WI38 (cell line): ENCODE measurements around the gene ARMH1.

Experiments
- H3K4me3 ChIP-seq: 2 replicates; pipeline ENCODE4 v1.5.1; 2011; ENCODE audit warnings: low read depth, mild to moderate bottlenecking, control low read depth, low read length
- TF ChIP-seq, protein P1 (sequence below): IDR thresholded peaks from 2 replicates; pipeline ENCODE4 v1.5.1; 2012; ENCODE audit warnings: low read depth, mild to moderate bottlenecking, control low read depth, low read length

The ARMH1 gene

GRCh38 chr1:44719318-44719717, 44.8 kb downstream of the ARMH1 start:
- TF ChIP-seq, protein P1, sequence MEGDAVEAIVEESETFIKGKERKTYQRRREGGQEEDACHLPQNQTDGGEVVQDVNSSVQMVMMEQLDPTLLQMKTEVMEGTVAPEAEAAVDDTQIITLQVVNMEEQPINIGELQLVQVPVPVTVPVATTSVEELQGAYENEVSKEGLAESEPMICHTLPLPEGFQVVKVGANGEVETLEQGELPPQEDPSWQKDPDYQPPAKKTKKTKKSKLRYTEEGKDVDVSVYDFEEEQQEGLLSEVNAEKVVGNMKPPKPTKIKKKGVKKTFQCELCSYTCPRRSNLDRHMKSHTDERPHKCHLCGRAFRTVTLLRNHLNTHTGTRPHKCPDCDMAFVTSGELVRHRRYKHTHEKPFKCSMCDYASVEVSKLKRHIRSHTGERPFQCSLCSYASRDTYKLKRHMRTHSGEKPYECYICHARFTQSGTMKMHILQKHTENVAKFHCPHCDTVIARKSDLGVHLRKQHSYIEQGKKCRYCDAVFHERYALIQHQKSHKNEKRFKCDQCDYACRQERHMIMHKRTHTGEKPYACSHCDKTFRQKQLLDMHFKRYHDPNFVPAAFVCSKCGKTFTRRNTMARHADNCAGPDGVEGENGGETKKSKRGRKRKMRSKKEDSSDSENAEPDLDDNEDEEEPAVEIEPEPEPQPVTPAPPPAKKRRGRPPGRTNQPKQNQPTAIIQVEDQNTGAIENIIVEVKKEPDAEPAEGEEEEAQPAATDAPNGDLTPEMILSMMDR, result no peak
- H3K4me3 ChIP-seq, result no peak overlapping the region

DNA sequence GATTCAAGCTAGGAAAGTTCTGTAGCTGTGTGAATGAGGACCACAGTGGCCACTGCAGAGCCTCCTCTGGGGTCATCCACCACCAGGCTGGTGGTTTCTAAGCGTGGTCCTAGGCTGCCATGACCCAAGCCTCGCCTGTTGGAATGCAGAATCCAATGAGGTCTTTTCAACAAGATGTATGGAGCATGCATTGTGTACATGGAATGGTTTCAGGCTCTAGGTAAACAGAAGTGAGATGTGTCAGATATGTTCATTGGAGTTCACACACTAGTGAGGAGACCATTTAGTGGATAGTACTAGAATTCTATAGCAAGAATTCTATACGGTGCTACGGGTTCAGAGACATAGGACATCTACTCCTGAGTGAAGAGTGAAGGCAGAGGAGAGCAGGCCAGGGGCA, 45.8 kb downstream of the ARMH1 start:
- H3K4me3 ChIP-seq, result no peak overlapping the region
- TF ChIP-seq, protein P1, result no peak

- H3K4me3 ChIP-seq, result no peak overlapping the region
- TF ChIP-seq, protein P1, result no peak
Measured at GRCh38 chr1:44721485-44722361, 47.2 kb downstream of the ARMH1 start.

GRCh38 chr1:44723064-44723463, 48.5 kb downstream of the ARMH1 start:
- H3K4me3 ChIP-seq, result no peak overlapping the region
- TF ChIP-seq, protein P1, result no peak

DNA sequence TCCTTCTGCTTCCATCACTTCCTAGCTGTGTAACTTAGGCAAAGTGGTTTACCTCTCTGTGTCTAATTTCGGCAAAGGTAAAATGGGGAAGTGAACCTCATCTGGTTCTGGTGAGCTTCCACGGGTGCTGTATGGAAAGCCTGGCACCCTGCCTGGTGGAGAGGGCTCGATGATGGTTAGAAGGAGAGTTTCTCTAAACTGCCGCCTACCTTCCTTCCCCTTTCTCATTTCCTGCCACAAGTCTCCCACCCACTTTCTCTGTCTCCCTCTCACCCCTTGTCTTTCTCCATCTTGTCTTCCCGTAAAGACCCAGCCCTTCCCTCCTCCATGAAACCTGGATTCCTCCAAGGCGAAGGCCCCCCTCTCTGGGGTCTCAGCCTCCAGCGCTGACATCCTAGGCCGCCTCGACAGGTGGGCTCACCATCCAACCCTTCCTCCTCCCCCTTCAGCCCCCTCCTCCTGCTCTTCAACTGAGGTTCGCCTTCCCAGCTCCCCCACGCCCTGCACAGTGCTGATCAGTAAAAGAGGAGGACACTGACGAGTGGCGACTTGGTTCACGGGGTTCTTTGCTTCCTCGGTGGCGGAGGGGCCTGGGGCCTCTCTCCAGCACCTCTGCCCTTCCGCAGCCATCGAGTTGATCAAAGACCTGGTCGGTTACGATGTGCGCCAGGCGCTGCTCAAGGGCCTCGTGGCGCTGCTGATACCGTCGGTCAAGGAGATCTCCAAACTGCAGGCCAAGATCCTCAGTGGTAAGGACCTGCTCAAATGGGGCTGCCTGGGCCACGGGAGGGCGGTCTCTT, 49.2 kb downstream of the ARMH1 start:
- no peak overlapping the region for H3K4me3 ChIP-seq

DNA sequence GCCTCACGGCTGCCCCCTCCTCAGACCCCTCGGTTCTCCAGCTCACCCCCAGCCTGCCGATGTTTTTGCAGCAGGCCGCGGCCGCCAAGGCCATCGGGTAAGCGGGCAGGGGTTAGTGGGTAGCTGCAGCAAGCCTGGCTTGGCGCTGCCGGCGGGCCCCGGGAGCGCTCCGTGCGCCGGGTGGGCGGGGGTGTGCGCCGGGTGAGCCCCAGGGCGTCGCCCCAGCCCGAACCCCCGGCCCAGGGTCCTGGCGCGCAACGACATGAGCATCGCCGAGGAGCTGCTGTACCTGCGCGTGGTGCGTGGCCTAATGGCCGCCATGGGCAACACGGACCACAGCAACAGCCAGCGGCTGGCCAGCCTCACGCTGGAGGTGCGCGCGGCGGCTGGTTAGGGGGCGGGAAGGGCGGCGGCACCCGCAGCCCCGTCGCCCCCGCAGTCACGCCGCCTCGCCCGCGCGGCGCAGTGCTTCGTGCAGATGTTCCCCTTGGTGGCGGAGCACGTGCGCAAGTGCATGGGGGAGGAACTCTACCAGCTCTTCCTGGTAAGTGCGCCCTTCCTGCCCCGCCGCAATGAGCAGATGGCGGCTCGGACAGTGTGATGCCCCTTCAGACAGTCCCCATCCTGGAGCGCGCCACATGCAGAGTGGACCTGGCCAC, 49.9 kb downstream of the ARMH1 start:
- no peak overlapping the region for H3K4me3 ChIP-seq
- TF ChIP-seq, protein P1, result no peak

More for the DNA sequence above, 49.2 kb downstream of the ARMH1 start:
- TF ChIP-seq, protein P1, result no peak
